Spinal cord (tissue), 10 donors: ENCODE data around the gene OR13J1. TPM values are rescaled to one million over a fixed set of nuclear protein-coding genes. Genes with fewer than 3 reads are reported as not detected.

ENCODE experiments used
- DNase-seq, 6 donors: peaks; one replicate each; pipeline versions ENCODE4 v3.0.0 to v3.0.0-alpha.2; 2013 to 2015; ENCODE audit warnings: low spot score in 6 of 6, low read depth in 4 of 6
- H3K27ac ChIP-seq: one replicate; pipeline ENCODE4 v1.5.1; 2013; ENCODE audit warnings: low read depth, low read length, control low read depth
- H3K27me3 ChIP-seq: one replicate; pipeline ENCODE4 v1.6.1; 2013; ENCODE audit warnings: low read length; ENCODE audit not compliant: control insufficient read depth, insufficient read depth
- H3K36me3 ChIP-seq: one replicate; pipeline ENCODE4 v1.6.1; 2013; ENCODE audit warnings: low read length; ENCODE audit not compliant: control insufficient read depth, insufficient read depth
- H3K4me1 ChIP-seq: one replicate; pipeline ENCODE4 v1.6.1; 2013; ENCODE audit warnings: low read length; ENCODE audit not compliant: control insufficient read depth, insufficient read depth
- H3K4me3 ChIP-seq: one replicate; pipeline ENCODE4 v1.5.1; 2013; ENCODE audit warnings: low read depth, low read length, control low read depth
- H3K9me3 ChIP-seq: one replicate; pipeline ENCODE4 v1.6.1; 2013; ENCODE audit warnings: low read length; ENCODE audit not compliant: control insufficient read depth, insufficient read depth
- WGBS: methylation state at CpG from one replicate; pipeline ENCODE4 v1.1.5; 2013; ENCODE audit warnings: missing lambda C conversion rate; ENCODE audit not compliant: insufficient coverage; 5-methylcytosine and 5-hydroxymethylcytosine counted together
- polyA plus RNA-seq, 2 donors: library from polyadenylated mRNA; unstranded; fragments of 120-200 nt; gene quantifications; one replicate each; pipeline ENCODE4 v1.2.1, GENCODE V29; 2013; ENCODE audit not compliant: insufficient read length in 2 of 2
- total RNA-seq, 2 donors: library from RNA; depleted of rRNA in 1 of 2; stranded (reverse); fragments of 120-200 nt in 1 of 2; fragments of >200 nt in 1 of 2; gene quantifications; one replicate each; pipeline versions ENCODE4 v1.2.3 to v1.2.4, GENCODE V29; 2013 to 2014
- donor health status: healthy.

OR13J1 gene
- total and polyA plus RNA-seq, 4 donors = 0.10 to 0.35 TPM; not detected in 2

DNA sequence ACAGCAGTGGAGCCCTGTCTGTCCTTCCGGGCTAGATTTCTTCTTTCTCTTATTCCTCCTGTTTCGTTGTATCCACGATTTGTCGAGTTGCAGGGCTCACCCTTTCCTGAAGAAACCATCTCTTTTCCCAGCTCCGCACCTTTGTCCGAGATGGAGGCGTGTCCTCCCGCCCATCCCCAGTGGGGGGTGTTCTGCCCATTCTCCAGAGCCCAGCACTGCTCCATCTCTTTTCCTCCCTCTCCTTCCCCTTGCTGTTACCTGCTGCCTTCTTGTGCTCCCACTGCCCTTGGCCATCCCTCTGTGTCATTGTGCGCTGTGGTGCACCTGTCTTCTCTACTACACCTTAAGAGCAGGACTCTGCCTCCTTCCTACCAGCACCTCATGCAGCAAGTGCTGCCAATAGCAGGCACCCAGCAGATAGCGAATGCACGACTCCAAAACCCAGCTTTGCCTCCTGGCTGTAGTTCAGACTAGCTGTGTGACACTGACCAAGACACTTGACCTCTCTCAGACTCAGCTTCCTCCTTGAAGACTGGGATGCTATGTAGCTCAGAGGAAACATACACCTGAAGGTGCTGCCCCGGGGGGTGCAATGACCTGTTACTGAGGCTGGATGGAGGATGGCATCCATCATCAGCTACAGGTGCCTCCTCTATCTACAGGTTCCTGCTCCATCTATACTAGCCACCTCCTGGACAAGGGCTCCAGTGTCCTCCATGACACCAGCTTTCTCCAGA lies 8.9 kb downstream of the OR13J1 start:
- WGBS = 67% methylated on average over 11 of the region's 12 CpGs
- H3K27ac ChIP-seq = no peak overlapping the region
- H3K4me3 ChIP-seq = no peak overlapping the region
- peaks cover 2% of the 10 kb centered on the region for H3K27me3 ChIP-seq
- peaks cover 6% of the 10 kb centered on the region for H3K4me1 ChIP-seq
- no peaks in the 10 kb centered on the region for H3K36me3 ChIP-seq
- DNase-seq = no peak
- no peaks in the 10 kb centered on the region for H3K9me3 ChIP-seq

DNA sequence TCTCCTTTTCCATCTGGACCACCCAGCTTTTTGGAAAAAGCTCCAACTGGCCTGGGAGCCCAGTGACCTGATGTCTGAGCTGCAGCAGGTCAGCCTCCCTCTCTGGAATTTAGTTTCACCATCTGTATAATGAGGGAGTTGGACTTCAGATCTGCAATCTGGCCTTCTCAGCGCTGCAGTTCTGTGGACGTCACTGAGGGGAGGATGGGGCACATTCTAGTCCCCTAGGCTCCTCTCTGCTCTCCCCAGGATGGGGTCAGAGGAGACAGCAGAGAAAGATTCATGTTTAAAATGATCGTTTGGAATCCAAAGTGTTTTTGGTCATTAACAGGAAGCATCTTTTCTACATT lies 10.2 kb downstream of the OR13J1 start:
- peaks cover 2% of the 10 kb centered on the region for H3K27me3 ChIP-seq
- H3K4me1 ChIP-seq = peaks cover 6% of the 10 kb centered on the region
- H3K4me3 ChIP-seq = no peak overlapping the region
- H3K27ac ChIP-seq = no peak overlapping the region
- DNase-seq = peak in 1 of 6 donors; percentile 9
- no peaks in the 10 kb centered on the region for H3K9me3 ChIP-seq
- H3K36me3 ChIP-seq = no peaks in the 10 kb centered on the region
- WGBS = no CpG with 5 or more reads among the region's 3 CpGs

DNA sequence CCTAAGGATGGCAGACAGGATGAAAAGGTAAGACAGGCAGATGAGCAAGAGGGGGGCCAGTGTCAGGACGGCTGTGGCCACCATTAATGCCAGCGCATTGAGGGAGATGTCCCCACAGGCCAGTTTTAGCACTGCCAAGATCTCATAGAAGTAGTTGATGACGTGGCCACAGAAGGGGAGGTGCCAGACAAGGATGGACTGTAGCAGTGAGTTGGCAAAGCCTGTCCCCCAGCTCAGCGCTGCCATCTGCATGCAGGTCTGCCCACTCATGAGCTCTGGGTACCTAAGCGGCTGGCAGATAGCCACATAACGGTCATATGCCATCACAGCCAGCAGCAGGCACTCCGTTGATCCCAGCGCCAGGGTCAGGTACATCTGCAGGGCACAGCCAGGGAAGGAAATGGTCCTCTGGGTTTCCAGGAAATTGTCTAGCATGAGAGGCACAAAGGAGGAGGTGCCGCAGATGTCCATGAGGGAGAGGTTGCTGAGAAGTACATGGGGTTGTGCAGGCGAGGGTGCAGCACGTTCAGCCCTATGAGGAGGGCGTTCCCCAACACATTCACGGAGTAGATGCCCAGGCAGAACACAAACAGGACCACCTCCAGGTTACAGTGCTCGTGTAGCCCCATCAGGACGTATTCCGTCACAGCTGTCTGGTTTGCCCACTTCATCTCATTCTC lies 10.8 kb downstream of the OR13J1 start:
- no peak overlapping the region for H3K4me3 ChIP-seq
- WGBS = 74% methylated on average over 16 of the region's 16 CpGs
- H3K4me1 ChIP-seq = peaks cover 6% of the 10 kb centered on the region
- no peaks in the 10 kb centered on the region for H3K9me3 ChIP-seq
- peak in 2 of 6 donors; percentile 17 to 38 for DNase-seq
- H3K36me3 ChIP-seq = no peaks in the 10 kb centered on the region
- peaks cover 2% of the 10 kb centered on the region for H3K27me3 ChIP-seq
- no peak overlapping the region for H3K27ac ChIP-seq

GRCh38 chr9:35858458-35858857 lies 11.7 kb downstream of the OR13J1 start:
- DNase-seq = no peak
- no peak overlapping the region for H3K27ac ChIP-seq
- H3K4me3 ChIP-seq = no peak overlapping the region
- peaks cover 2% of the 10 kb centered on the region for H3K27me3 ChIP-seq
- H3K36me3 ChIP-seq = peaks cover 3% of the 10 kb centered on the region
- peaks cover 6% of the 10 kb centered on the region for H3K4me1 ChIP-seq
- 50% methylated on average over 1 of the region's 5 CpGs for WGBS
- no peaks in the 10 kb centered on the region for H3K9me3 ChIP-seq

GRCh38 chr9:35856882-35857281 lies 13.3 kb downstream of the OR13J1 start:
- 88% methylated on average over 5 of the region's 5 CpGs for WGBS
- H3K36me3 ChIP-seq = peaks cover 19% of the 10 kb centered on the region
- no peak overlapping the region for H3K4me3 ChIP-seq
- peaks cover 6% of the 10 kb centered on the region for H3K4me1 ChIP-seq
- H3K27me3 ChIP-seq = peaks cover 2% of the 10 kb centered on the region
- H3K9me3 ChIP-seq = no peaks in the 10 kb centered on the region
- no peak for DNase-seq
- H3K27ac ChIP-seq = no peak overlapping the region

DNA sequence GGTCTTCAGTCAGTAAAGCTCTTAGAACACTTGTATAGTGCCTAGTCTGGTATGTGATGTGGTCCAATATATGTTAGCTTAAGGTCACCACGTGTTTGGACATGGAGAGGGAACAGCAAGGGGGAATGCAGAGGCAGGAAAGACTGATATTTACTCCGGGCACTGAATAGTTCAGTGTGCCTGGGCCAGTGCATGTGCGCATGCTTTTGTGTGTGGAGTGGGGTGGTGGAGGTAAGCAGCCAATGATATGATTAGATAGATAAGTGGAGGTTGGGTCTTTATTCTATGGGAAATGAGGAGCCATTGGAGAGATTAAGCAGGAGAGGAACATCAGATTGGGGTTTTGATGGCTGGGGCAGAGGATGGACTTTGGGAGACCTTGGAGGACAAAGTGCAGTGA lies 14.0 kb downstream of the OR13J1 start:
- DNase-seq = no peak
- Histone ChIP-seq H3K4me3 (no peak overlapping the region), H3K4me1 (peaks cover 6% of the 10 kb centered on the region), H3K27me3 (peaks cover under 1% of the 10 kb centered on the region), H3K36me3 (peaks cover 19% of the 10 kb centered on the region), H3K9me3 (no peaks in the 10 kb centered on the region), H3K27ac (no peak overlapping the region)
- WGBS = 80% methylated on average over 3 of the region's 3 CpGs

GRCh38 chr9:35854091-35854762 lies 16.0 kb downstream of the OR13J1 start:
- H3K36me3 ChIP-seq = peaks cover 19% of the 10 kb centered on the region
- H3K4me1 ChIP-seq = peaks cover 1% of the 10 kb centered on the region
- DNase-seq = no peak
- H3K4me3 ChIP-seq = no peak overlapping the region
- 51% methylated on average over 3 of the region's 7 CpGs for WGBS
- H3K9me3 ChIP-seq = no peaks in the 10 kb centered on the region
- no peaks in the 10 kb centered on the region for H3K27me3 ChIP-seq
- no peak overlapping the region for H3K27ac ChIP-seq

DNA sequence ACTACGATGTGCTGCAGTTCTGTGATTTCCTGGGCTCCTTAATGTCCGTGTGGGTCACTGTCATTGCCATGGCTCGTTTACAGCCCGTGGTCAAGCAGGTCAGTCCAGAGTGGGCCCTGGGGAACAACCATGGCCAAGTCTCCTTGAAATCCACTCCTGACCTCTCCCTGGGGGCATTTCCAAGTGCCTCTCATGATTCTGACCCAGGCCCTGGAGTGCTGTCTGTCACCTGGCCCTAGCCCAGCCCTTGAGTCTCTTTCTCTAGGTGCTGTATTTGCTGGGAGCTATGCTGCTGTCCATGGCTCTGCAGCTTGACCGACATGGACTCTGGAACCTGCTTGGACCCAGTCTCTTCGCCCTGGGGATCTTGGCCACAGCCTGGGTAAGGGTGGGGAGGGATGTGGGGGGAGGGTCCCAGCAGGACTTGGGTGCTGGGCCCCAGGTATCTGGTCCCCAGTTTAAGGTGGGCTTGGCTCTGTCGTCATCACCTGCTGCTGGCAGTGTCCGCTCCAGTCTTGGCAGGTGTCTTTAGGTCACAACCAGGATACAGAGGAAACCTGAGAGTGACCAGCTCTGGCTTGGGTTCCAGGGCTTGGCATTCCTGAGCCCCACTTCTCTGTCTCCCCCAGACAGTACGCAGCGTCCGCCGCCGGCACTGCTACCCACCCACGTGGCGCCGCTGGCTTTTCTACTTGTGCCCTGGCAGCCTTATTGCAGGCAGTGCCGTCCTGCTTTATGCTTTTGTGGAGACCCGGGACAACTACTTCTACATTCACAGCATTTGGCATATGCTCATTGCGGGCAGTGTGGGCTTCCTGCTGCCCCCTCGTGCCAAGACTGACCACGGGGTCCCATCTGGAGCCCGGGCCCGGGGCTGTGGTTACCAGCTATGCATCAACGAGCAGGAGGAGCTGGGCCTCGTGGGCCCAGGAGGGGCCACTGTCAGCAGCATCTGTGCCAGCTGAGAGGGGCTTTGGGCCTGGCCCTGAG lies 17.0 kb downstream of the OR13J1 start:
- H3K27ac ChIP-seq = no peak overlapping the region
- no peaks in the 10 kb centered on the region for H3K27me3 ChIP-seq
- no peak overlapping the region for H3K4me3 ChIP-seq
- DNase-seq = no peak
- no peaks in the 10 kb centered on the region for H3K4me1 ChIP-seq
- H3K36me3 ChIP-seq = peaks cover 25% of the 10 kb centered on the region
- no peaks in the 10 kb centered on the region for H3K9me3 ChIP-seq
- 91% methylated on average over 25 of the region's 25 CpGs for WGBS

DNA sequence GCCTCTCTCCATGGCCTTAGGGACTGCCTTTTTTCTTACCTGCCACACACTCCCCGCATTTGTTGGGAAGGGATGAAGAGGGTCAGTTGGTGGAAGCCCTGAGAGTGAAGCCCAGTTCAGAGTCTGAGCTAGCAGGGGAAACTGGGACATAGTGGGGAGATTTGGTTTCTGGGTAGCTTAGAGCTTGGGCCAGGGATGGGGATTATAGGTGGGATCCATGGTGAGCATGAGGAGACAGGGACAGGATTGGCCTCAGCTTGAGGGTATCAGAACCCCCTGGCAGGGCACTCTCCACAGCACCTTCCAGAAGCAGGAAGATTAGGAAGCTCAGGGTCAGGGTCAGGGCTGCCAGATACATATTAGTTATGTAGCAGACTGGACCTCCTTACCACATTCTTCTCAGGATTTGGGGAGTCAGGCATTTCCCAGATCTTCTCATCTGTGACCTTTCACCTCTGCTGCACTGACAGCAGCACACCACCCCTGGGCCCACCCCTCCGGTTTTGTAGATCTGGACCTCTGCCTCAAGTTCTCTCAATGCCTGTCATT lies 17.9 kb downstream of the OR13J1 start:
- no peak overlapping the region for H3K27ac ChIP-seq
- peaks cover 32% of the 10 kb centered on the region for H3K36me3 ChIP-seq
- H3K27me3 ChIP-seq = no peaks in the 10 kb centered on the region
- no peak for DNase-seq
- H3K9me3 ChIP-seq = no peaks in the 10 kb centered on the region
- 91% methylated on average over 2 of the region's 2 CpGs for WGBS
- no peak overlapping the region for H3K4me3 ChIP-seq
- no peaks in the 10 kb centered on the region for H3K4me1 ChIP-seq
